ENCODE results near the gene ZBTB7C.

The ZBTB7C gene

GRCh38 chr18:48363175-48363574 is 46.0 kb downstream of the ZBTB7C start:
- no peak for TF ChIP-seq CTCF (IDR thresholded peaks at IDR 0.05; ENCODE audit: control insufficient read depth, extremely low read depth, insufficient read depth)
- DNase-seq (ENCODE audit: low read depth): no peak
- no peak overlapping the region for H3K4me3 ChIP-seq (ENCODE audit: low read depth, low read length)

- TF ChIP-seq CTCF (IDR thresholded peaks at IDR 0.05; ENCODE audit: control insufficient read depth, extremely low read depth, insufficient read depth): no peak
- H3K4me3 ChIP-seq (ENCODE audit: low read depth, low read length): no peak overlapping the region
- DNase-seq (ENCODE audit: low read depth): no peak
Measured at GRCh38 chr18:48361801-48362200, 47.4 kb downstream of the ZBTB7C start.

- no peak for DNase-seq (ENCODE audit: low read depth)
- TF ChIP-seq CTCF (IDR thresholded peaks at IDR 0.05; ENCODE audit: control insufficient read depth, extremely low read depth, insufficient read depth): no peak
- no peak overlapping the region for H3K4me3 ChIP-seq (ENCODE audit: low read depth, low read length)
Measured at GRCh38 chr18:48360376-48361021, 48.7 kb downstream of the ZBTB7C start.

DNA sequence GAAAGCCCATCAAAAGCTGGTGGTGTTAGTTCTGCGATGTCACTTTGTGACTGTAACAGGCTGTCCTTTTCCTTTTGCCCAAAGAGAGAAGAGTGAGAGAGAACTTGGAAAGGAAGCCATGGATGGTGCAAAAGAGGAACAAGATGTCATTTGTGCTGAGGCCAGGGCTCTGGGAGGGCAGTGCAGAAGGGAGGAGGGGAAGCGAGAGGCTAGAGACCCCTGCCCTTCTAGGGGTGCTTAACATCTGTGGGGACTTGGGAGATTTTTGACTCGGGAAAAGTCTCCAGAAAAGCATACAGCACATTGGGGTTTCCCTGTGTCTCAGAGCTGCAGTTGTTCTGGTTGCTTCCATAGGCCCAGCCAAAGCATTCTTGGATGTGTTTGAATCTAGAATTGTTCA is 49.6 kb downstream of the ZBTB7C start:
- H3K4me3 ChIP-seq (ENCODE audit: low read depth, low read length): no peak overlapping the region
- no peak for TF ChIP-seq CTCF (IDR thresholded peaks at IDR 0.05; ENCODE audit: control insufficient read depth, extremely low read depth, insufficient read depth)
- DNase-seq (ENCODE audit: low read depth): no peak

GRCh38 chr18:48358868-48359267 is 50.3 kb downstream of the ZBTB7C start:
- TF ChIP-seq CTCF (IDR thresholded peaks at IDR 0.05; ENCODE audit: control insufficient read depth, extremely low read depth, insufficient read depth): no peak
- no peak for DNase-seq (ENCODE audit: low read depth)
- no peak overlapping the region for H3K4me3 ChIP-seq (ENCODE audit: low read depth, low read length)

DNA sequence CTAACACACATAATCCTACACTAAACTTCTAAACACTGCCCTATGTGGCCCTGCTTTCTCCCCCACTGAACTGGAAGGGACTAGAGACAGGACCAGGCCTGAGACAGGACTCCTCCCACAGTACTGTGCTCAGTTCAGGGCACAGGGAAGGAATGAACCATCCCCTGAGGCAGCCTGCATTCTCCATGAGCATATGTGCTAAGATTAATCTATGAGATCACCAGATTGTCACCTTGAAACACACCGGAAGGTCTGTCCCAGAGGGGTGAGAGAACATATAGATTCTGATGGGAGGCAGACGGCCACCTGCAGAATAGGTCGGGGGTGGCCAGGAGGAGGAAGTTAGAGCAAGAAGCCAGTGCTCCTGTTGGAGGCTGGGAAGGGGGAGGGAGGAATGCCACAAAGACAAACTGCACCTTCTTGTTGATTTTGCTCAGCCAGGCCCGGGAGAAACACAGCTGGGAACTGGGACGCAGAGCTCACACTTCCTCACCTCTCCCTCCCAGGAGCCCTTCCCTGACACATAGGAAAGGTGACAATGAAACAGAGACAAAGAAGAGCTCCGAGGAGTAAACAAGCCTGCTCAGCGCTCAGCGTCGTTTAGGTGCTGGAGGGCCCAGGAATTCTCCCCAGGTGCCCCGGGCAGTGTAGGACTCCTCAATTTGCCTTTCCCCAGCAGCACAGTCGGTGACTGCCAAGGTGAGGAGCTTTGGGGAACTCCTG is 52.1 kb downstream of the ZBTB7C start:
- peak; percentile 89 for DNase-seq (ENCODE audit: low read depth)
- no peak overlapping the region for H3K4me3 ChIP-seq (ENCODE audit: low read depth, low read length)
- TF ChIP-seq CTCF (IDR thresholded peaks at IDR 0.05; ENCODE audit: control insufficient read depth, extremely low read depth, insufficient read depth): no peak

All from LNCaP clone FGC (cell line).